Spinal cord (tissue), 10 donors: ENCODE data around the gene DHRS4L2. TPM values are rescaled to one million over a fixed set of nuclear protein-coding genes. Genes with fewer than 3 reads are reported as not detected.
A peak's percentile ranks its signal among the peaks of the same experiment; 100 is the strongest.
"Not testable (repeated sequence)": the region's sequence is repeated elsewhere in the genome, so short reads cannot be mapped to it uniquely, and the experiment has no call there.

Source experiments
- DNase-seq, 6 donors: peaks; one replicate each; pipeline versions ENCODE4 v3.0.0 to v3.0.0-alpha.2; 2013 to 2015; ENCODE audit warnings: low spot score in 6 of 6, low read depth in 4 of 6
- H3K27ac ChIP-seq: one replicate; pipeline ENCODE4 v1.5.1; 2013; ENCODE audit warnings: low read depth, low read length, control low read depth
- H3K27me3 ChIP-seq: one replicate; pipeline ENCODE4 v1.6.1; 2013; ENCODE audit warnings: low read length; ENCODE audit not compliant: control insufficient read depth, insufficient read depth
- H3K36me3 ChIP-seq: one replicate; pipeline ENCODE4 v1.6.1; 2013; ENCODE audit warnings: low read length; ENCODE audit not compliant: control insufficient read depth, insufficient read depth
- H3K4me1 ChIP-seq: one replicate; pipeline ENCODE4 v1.6.1; 2013; ENCODE audit warnings: low read length; ENCODE audit not compliant: control insufficient read depth, insufficient read depth
- H3K4me3 ChIP-seq: one replicate; pipeline ENCODE4 v1.5.1; 2013; ENCODE audit warnings: low read depth, low read length, control low read depth
- H3K9me3 ChIP-seq: one replicate; pipeline ENCODE4 v1.6.1; 2013; ENCODE audit warnings: low read length; ENCODE audit not compliant: control insufficient read depth, insufficient read depth
- WGBS: methylation state at CpG from one replicate; pipeline ENCODE4 v1.1.5; 2013; ENCODE audit warnings: missing lambda C conversion rate; ENCODE audit not compliant: insufficient coverage; 5-methylcytosine and 5-hydroxymethylcytosine counted together
- long read RNA-seq, 4 donors: transcript quantifications; one replicate each; lab custom pipeline, GENCODE V29; 2026
- polyA plus RNA-seq, 2 donors: library from polyadenylated mRNA; unstranded; fragments of 120-200 nt; gene quantifications; one replicate each; pipeline ENCODE4 v1.2.1, GENCODE V29; 2013; ENCODE audit not compliant: insufficient read length in 2 of 2
- total RNA-seq, 2 donors: library from RNA; depleted of rRNA in 1 of 2; stranded (reverse); fragments of 120-200 nt in 1 of 2; fragments of >200 nt in 1 of 2; gene quantifications; one replicate each; pipeline versions ENCODE4 v1.2.3 to v1.2.4, GENCODE V29; 2013 to 2014
- donor health status: healthy.

Gene DHRS4L2
- total RNA-seq (10 to 100 TPM in 1 of 2 donors, 1 to 10 TPM in 1; 5.6 to 22.5 TPM), polyA plus RNA-seq (10 to 100 TPM; 10.8 to 17.0 TPM)
- long read RNA-seq, donor 1, result 0 reads
- long read RNA-seq, donor 2, result 0 reads
- long read RNA-seq, donor 3, result 0 reads
- long read RNA-seq, donor 4, result 0 reads

- not testable (repeated sequence) for H3K9me3 ChIP-seq, H3K27ac ChIP-seq, H3K4me3 ChIP-seq, H3K36me3 ChIP-seq, H3K27me3 ChIP-seq
- DNase-seq, result peak in 2 of 6 donors; percentile 32 to 59
- H3K4me1 ChIP-seq, result peaks cover 28% of the 10 kb centered on the region
- 30% methylated on average over 40 of the region's 40 CpGs for WGBS
These were observed at the start of gene DHRS4L2 for GRCh38 chr14:23988607-23989363. Gene DHRS4L2, plus strand, starts transcription at chr14:23988929. Its CDS starts 19 bp downstream, at chr14:23988948.

DNA sequence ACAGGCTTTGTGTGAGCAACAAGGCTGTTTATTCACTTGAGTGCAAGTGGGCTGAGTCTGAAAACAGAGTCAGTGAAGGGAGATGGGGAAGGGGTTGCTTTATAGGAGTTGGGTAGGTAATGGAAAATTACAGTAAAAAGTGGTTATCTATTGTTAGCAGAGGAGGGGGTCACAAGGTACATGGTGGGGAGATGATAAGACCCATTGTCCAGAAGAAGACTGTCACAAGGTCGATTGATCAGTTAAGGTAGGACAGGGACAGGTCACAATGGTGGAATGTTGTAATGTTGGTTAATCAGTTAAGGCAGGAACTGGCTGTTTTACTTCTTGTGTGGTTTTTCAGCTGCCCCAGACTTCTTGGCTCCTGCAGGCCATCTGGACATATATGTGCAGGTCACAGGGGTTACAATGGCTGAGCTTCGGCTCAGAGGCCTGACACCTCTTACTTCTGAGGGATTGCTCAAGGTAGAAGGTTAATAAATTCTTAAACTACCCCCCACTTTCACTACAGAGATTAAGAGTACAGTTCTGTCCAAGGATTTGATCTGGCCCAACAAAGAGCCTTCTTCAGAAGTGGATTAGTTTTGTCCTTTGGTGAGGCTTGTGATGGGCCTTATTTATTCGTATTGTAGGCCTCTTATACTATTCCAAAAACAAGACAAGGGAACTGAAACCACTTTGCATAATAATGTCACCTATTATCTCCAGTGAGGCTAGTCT is 49.0 kb upstream of the DHRS4L2 start:
- DNase-seq, result no peak
- WGBS, result 92% methylated on average over 1 of the region's 3 CpGs
- H3K27ac ChIP-seq, result no peak overlapping the region

DNA sequence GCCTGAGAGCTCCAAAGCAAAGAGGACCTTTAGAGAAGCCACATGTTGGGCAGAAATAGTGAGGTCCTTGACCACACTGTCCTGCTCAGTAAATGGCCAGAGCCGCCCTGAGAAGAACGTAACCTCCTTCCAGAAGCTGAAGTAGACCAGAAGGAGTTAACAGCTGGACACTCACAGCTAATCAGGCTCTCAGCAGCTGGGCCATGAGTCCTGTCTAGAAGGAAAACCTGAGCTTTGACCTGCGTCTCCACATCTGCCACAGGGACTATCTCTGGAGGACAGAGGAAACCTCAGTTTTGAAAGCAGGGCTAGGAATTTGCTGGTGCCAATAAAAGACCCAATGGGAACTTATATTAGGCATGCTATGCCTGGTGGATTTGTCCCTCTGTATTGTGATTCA is 47.5 kb upstream of the DHRS4L2 start:
- H3K36me3 ChIP-seq, result peaks cover 4% of the 10 kb centered on the region
- no peak overlapping the region for H3K27ac ChIP-seq
- H3K27me3 ChIP-seq, result no peaks in the 10 kb centered on the region
- H3K4me1 ChIP-seq, result no peaks in the 10 kb centered on the region
- no peak overlapping the region for H3K4me3 ChIP-seq
- H3K9me3 ChIP-seq, result no peaks in the 10 kb centered on the region
- no peak for DNase-seq
- WGBS, result 67% methylated on average over 3 of the region's 3 CpGs

More for the DNA sequence above, 49.0 kb upstream of the DHRS4L2 start:
- H3K4me3 ChIP-seq, result no peak overlapping the region
- peaks cover 4% of the 10 kb centered on the region for H3K36me3 ChIP-seq
- no peaks in the 10 kb centered on the region for H3K4me1 ChIP-seq
- no peaks in the 10 kb centered on the region for H3K27me3 ChIP-seq
- no peaks in the 10 kb centered on the region for H3K9me3 ChIP-seq

DNA sequence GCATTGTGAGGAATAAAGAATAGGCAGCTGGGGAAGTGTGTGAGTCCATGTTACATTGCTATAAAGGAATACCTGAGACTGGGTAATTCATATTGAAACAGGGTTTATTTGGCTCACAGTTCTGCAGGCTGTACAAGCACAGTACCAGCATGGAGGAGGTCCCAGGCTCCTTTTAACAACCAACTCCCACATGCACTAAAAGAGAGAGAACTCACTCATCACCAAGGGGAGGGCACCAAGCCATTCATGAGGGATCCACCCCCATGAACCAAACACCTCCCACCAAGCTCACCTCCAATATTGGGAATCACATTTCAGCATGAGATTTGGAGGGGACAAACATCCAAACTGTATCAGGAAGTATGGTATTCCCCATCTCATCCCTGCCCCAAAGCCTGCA is 47.1 kb upstream of the DHRS4L2 start:
- H3K36me3 ChIP-seq, result peaks cover 4% of the 10 kb centered on the region
- H3K4me3 ChIP-seq, result no peak overlapping the region
- H3K9me3 ChIP-seq, result no peaks in the 10 kb centered on the region
- DNase-seq, result no peak
- no peak overlapping the region for H3K27ac ChIP-seq
- no peaks in the 10 kb centered on the region for H3K27me3 ChIP-seq
- H3K4me1 ChIP-seq, result no peaks in the 10 kb centered on the region

DNA sequence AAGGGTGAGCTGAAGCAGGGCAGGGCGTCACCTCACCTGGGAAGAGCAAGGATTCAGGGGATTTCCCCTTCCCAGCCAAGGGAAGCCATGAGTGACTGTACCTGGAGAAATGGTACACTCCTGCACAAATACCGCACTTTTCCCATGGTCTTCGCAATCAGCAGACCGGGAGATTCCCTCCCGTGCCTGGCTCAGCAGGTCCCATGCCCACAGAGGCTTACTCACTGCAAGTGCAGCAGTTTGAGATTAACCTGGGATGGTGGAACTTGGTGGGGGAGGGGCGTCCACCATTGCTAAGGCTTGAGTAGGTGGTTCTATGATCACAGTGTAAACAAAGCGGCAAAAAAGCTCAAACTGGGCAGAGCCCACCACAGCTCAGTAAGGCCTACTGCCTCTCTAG is 46.1 kb upstream of the DHRS4L2 start:
- H3K27me3 ChIP-seq, result no peaks in the 10 kb centered on the region
- no peaks in the 10 kb centered on the region for H3K9me3 ChIP-seq
- DNase-seq, result no peak
- H3K27ac ChIP-seq, result no peak overlapping the region
- H3K4me3 ChIP-seq, result no peak overlapping the region
- peaks cover 4% of the 10 kb centered on the region for H3K36me3 ChIP-seq
- no peaks in the 10 kb centered on the region for H3K4me1 ChIP-seq
- 97% methylated on average over 5 of the region's 7 CpGs for WGBS

DNA sequence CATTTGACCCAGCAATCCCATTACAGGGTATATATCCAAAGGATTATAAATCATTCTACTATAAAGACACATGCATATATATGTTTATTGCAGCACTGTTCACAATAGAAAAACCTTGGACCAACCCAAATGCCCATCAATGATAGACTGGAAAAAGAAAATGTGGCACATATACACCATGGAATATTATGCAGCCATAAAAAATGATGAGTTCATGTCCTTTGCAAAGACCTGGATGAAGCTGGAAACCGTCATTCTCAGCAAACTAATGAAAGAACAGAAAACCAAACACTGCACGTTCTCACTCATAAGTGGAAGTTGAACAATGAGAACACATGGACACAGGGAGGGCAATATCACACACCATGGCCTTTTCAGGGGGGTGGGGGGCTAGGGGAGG is 39.7 kb upstream of the DHRS4L2 start:
- not testable (repeated sequence) for H3K27ac ChIP-seq, H3K27me3 ChIP-seq, H3K36me3 ChIP-seq, H3K9me3 ChIP-seq, DNase-seq, H3K4me3 ChIP-seq
- WGBS, result no CpG with 5 or more reads among the region's 2 CpGs
- H3K4me1 ChIP-seq, result peaks cover 15% of the 10 kb centered on the region

DNA sequence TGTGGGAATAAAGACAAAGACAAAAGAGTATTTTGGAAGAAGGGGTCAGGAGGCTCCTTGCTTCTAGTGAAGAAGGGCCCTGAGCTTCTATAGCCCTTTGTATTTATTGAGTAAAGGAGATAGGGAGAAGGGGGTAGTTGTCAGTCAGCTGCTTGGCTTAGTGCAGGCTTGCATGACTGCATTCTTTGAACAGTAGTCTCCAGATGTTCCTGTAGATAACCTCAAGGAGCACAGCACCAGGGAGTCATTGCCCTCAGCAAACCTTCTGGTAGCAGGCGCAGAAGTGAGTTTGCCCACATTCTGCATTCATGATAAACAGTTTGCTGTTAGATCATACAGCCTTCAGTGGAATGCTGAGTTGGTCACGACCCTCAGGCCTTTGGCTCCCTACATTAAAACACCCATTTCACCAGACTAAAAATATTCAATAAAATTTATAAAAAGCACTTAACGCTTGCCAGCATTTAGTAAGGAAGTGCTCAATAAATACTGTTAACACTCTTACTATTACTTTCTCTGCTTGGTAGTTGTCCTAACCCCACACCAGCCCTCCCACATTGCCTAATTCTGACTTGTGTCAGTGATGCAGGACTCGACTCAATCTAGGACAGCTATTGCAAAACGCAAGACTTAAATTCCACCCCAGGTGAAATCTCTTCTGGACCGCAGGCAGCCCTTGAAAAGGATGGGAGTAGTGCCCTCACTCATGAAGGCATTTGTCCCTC is 38.2 kb upstream of the DHRS4L2 start:
- 100% methylated on average over 3 of the region's 6 CpGs for WGBS

GRCh38 chr14:23951136-23951466 is 37.6 kb upstream of the DHRS4L2 start:
- not testable (repeated sequence) for H3K27ac ChIP-seq, H3K36me3 ChIP-seq, H3K27me3 ChIP-seq, DNase-seq, H3K4me3 ChIP-seq, H3K9me3 ChIP-seq
- 100% methylated on average over 2 of the region's 3 CpGs for WGBS
- H3K4me1 ChIP-seq, result peaks cover 23% of the 10 kb centered on the region

More for the DNA sequence above, 38.2 kb upstream of the DHRS4L2 start:
- Histone ChIP-seq H3K27ac (no peak overlapping the region), H3K36me3 (no peaks in the 10 kb centered on the region), H3K9me3 (no peaks in the 10 kb centered on the region), H3K4me1 (peaks cover 23% of the 10 kb centered on the region), H3K4me3 (no peak overlapping the region), H3K27me3 (no peaks in the 10 kb centered on the region)
- DNase-seq, result no peak

DNA sequence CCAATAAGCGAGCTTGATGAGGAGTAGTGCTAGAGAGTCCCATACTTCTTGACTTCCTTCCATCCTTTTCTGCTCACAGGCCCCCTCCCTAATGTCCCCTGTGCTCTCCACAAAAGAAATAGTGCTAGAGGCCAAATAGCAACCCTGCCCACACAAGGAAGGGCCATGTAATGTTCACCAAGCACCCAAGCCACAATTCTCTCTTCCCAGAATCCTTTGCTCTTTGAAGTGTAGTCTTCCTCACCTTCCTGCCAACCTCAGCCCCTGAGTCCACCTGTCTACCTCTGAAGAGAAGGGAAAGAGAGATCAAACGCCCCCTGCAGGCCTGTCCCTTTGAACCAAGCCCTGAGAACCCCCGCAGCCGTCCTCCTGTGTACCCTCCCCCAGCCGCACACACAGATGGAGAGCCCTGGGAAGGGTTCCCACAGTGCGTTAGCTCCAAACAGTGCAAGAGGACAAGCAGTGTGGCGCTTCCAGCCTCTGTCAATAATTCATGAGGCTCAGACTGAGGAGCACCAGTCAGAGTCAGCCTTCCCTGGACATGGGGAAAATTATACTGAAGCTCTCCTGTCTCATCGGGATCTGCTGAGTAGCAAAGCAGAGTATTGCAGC is 37.0 kb upstream of the DHRS4L2 start:
- no peak overlapping the region for H3K27ac ChIP-seq
- H3K27me3 ChIP-seq, result no peaks in the 10 kb centered on the region
- no peaks in the 10 kb centered on the region for H3K9me3 ChIP-seq
- no peak overlapping the region for H3K4me3 ChIP-seq
- H3K4me1 ChIP-seq, result peaks cover 23% of the 10 kb centered on the region
- WGBS, result 23% methylated on average over 4 of the region's 8 CpGs
- DNase-seq, result peak in 2 of 6 donors; percentile 28 to 69
- H3K36me3 ChIP-seq, result no peaks in the 10 kb centered on the region
